Measurements from ENCODE around the gene THPO.

DNA sequence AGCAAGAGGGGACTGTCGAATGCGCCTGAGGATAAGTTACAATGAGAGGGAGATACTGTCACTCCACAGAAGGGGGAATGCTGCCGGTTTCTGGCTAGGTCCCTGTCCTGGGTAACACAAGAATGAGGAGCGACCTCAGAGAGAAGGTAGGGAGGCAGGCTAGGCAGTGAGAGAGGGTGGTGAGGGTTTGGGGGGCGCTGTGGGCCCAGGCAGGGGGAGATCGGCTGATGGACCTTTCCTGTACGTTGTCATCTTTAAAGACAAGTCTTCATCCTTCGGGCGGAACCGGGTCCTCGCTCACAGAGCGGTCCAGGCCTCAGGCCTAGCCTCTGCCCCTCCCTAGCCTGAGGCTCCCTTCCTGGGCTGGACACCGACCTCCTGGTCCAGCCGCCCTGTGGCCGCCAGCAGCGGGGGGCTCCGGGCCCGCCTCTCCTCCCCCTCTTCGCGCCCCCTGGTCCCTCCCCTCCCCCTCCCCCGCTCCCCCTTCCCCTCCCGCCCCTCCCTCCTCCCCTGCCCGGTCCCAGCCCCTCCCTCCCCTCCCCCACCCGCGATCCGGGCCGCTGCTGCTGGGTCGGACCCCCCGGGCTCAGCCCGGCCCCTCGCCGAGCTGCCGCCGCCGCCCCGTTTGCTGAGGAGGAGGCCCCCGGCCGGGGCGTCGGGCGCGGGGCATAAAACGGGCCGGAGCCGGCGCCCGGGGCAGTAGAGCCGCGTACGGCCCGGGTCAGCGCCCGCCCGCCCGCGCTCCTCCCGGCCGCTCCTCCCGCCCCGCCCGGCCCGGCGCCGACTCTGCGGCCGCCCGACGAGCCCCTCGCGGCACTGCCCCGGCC lies 1.6 kb upstream of the THPO start, which contains the start of gene CHRD:
- TF ChIP-seq POLR2A (IDR thresholded peaks at IDR 0.05) (no peak), EP300 (IDR thresholded peaks at IDR 0.05) (no peak)
- TF ChIP-seq, protein P1, sequence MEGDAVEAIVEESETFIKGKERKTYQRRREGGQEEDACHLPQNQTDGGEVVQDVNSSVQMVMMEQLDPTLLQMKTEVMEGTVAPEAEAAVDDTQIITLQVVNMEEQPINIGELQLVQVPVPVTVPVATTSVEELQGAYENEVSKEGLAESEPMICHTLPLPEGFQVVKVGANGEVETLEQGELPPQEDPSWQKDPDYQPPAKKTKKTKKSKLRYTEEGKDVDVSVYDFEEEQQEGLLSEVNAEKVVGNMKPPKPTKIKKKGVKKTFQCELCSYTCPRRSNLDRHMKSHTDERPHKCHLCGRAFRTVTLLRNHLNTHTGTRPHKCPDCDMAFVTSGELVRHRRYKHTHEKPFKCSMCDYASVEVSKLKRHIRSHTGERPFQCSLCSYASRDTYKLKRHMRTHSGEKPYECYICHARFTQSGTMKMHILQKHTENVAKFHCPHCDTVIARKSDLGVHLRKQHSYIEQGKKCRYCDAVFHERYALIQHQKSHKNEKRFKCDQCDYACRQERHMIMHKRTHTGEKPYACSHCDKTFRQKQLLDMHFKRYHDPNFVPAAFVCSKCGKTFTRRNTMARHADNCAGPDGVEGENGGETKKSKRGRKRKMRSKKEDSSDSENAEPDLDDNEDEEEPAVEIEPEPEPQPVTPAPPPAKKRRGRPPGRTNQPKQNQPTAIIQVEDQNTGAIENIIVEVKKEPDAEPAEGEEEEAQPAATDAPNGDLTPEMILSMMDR (IDR thresholded peaks at IDR 0.05) = no peak

All from gastroesophageal sphincter (tissue), 3 donors.